Embryonic facial prominence (tissue), 1 donor: ENCODE results near the gene RAPGEF5.

Experiments used
- DNase-seq: peaks from one replicate; pipeline ENCODE4 v3.0.0-alpha.2; 2016; ENCODE audit errors: extremely low spot score

Gene RAPGEF5

GRCh38 chr7:22189230-22189629 lies 167.7 kb downstream of the RAPGEF5 start:
- DNase-seq = no peak

GRCh38 chr7:22187691-22188348 lies 169.1 kb downstream of the RAPGEF5 start:
- DNase-seq = no peak

GRCh38 chr7:22185559-22185958 lies 171.4 kb downstream of the RAPGEF5 start:
- DNase-seq = no peak

- no peak for DNase-seq
Observed at GRCh38 chr7:22184549-22185199, 172.3 kb downstream of the RAPGEF5 start.

GRCh38 chr7:22183522-22184280 lies 173.3 kb downstream of the RAPGEF5 start:
- DNase-seq = no peak

- no peak for DNase-seq
Observed at GRCh38 chr7:22182149-22182548, 174.8 kb downstream of the RAPGEF5 start.

- no peak for DNase-seq
Observed at GRCh38 chr7:22181663-22182062, 175.3 kb downstream of the RAPGEF5 start.

- no peak for DNase-seq
Observed at GRCh38 chr7:22179442-22179879, 177.5 kb downstream of the RAPGEF5 start.

- DNase-seq = no peak
Observed at GRCh38 chr7:22178735-22179134, 178.2 kb downstream of the RAPGEF5 start.

GRCh38 chr7:22176791-22177412 lies 180.1 kb downstream of the RAPGEF5 start:
- no peak for DNase-seq

- DNase-seq = no peak
Observed at GRCh38 chr7:22174574-22174953, 182.4 kb downstream of the RAPGEF5 start.

GRCh38 chr7:22173685-22174573 lies 183.0 kb downstream of the RAPGEF5 start:
- DNase-seq = no peak

- DNase-seq = no peak
Observed at GRCh38 chr7:22168129-22168634, 188.8 kb downstream of the RAPGEF5 start.

GRCh38 chr7:22167482-22167881 lies 189.5 kb downstream of the RAPGEF5 start:
- DNase-seq = no peak

- no peak for DNase-seq
Observed at GRCh38 chr7:22166928-22167327, 190.0 kb downstream of the RAPGEF5 start.

- DNase-seq = no peak
Observed at GRCh38 chr7:22159341-22159740, 197.6 kb downstream of the RAPGEF5 start.

GRCh38 chr7:22157552-22157951 lies 199.4 kb downstream of the RAPGEF5 start:
- no peak for DNase-seq

GRCh38 chr7:22156205-22156604 lies 200.7 kb downstream of the RAPGEF5 start:
- DNase-seq = no peak

- no peak for DNase-seq
Observed at GRCh38 chr7:22154143-22154529, 202.8 kb downstream of the RAPGEF5 start.

- DNase-seq = no peak
Observed at GRCh38 chr7:22153432-22154142, 203.4 kb downstream of the RAPGEF5 start.

- no peak for DNase-seq
Observed at GRCh38 chr7:22152690-22153089, 204.3 kb downstream of the RAPGEF5 start.
